ENCODE measurements around the gene SGSM2.
A peak's percentile ranks its signal among the peaks of the same experiment; 100 is the strongest.

Gene SGSM2

GRCh38 chr17:2336215-2336851 lies 968 bp upstream of the SGSM2 start, which contains the start of gene TSR1:
Gene TSR1 (minus strand): TSS chr17:2336457. CDS start chr17:2336427, 30 bp downstream.
- no peak for DNase-seq

GRCh38 chr17:2337544-2338314 lies 428 bp downstream of the SGSM2 start:
- DNase-seq, result no peak

GRCh38 chr17:2338315-2338657 lies 985 bp downstream of the SGSM2 start:
- DNase-seq, result no peak

DNA sequence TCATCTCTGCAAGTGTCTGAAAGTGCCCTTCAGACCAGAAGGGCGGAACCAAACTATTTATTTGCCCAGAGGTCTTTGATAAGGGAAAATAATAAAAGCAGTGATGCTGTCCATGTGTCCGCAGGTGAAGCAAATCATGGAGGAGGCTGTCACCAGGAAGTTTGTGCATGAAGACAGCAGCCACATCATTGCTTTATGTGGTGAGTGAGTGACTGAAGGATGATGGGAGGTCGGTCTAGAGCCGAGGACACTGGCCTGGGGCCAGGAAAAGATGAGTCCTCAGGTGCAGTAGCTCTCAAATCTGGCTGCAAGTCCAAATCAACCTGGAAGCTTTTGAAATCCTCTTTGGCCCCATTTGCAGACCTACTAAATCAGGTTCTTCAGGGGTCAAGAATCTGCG lies 6.1 kb downstream of the SGSM2 start:
- DNase-seq, result no peak

DNA sequence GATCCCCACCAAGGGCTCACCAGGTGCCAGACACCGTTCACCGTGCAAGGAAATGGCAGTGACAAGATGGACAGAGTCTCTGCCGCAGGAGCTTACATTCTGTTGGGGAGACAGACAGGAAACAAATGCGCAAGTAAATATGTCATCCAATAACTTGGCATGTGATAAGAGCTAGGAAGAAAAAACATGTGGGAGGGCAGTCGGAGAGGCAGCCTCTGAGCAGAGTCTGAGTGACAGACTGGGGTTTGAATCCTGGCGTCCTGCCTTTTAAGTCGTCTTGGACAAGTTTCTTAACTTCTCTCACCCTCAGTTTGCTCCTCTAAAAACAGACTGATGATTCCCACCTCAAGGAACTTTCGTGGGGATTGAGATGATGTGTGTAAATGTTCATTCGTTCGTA lies 7.2 kb downstream of the SGSM2 start:
- no peak for DNase-seq

DNA sequence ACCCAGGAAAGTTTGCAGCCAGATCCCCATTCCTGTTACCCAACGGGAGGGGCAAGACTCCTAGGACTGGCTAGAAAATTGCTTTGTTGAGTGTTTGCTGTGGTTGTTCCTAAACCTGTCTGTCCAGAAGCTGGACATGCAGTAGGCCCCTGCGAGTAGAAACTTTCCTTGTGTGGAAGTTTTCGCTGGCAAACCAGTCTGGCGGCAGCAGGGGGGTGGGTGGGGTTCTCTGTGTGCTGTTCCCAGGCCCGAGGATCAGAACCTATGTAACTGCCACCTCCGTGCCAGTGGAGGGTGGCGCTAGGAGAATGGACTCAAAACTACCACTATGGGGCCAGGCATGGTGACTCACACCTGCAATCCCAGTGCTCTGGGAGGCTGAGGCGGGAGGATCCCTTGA lies 9.2 kb downstream of the SGSM2 start:
- DNase-seq, result no peak

DNA sequence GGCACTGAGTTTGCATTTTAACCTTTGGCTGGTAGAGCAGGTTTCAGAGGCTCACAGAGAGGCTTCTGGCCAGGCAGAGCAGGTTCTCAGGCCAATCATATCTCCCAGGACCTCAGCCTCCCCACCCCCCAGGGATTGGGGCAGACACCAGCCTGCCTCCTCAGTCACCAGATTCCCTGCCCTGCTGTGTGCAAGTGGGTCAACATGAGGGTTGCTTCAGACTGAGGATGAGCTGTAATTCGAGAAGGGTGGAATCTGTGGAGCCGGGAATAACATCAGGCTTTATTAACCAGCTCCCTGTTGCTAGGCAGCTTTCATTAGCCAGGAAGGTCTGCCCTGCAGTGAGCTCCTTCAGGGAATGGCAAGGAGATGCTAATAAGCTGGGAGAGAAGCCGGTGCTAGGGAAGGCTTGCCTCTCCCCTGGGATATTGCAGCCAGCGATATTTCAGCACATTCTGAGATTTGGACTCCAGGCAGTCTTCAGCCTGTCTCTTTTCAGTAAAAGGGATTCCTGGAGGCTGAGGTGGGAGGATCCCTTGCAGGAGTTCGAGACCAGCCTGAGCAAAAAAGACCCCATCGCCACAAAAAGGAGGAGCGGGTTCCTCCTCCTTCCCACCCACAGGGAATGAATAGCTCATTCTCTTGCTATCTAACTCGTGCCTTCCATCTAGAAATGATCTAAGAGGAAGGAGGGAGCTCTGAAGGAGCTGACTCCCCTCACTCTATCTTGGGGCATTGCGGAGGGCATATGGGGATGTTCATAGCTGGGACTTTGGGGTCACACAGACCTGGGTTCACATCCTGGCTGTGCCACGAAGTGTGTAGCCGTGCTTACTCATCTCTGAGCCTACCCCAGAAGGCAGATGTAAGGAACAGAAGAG lies 10.7 kb downstream of the SGSM2 start:
- peak; percentile 21 for DNase-seq

- DNase-seq, result no peak
Measured at GRCh38 chr17:2351269-2351668, 14.0 kb downstream of the SGSM2 start.

- DNase-seq, result no peak
Measured at GRCh38 chr17:2354311-2354710, 17.0 kb downstream of the SGSM2 start.

DNA sequence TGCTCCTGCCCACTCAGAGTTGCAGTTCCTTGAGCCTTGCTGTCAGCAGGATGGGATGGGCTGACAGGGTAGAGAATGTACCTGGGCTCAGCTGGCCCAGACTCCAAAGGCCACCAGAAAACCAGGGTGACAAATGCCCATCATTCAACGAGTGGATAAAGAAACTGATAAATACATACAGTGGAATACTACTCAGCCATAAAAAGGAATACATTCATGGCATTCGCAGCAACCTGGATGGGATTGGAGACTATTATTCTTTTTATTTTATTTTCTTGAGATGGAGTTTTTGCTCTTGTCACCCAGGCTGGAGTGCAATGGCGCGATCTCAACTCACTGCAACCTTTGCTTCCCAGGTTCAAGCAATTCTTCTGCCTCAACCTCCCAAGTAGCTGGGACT lies 19.9 kb downstream of the SGSM2 start:
- DNase-seq, result no peak

DNA sequence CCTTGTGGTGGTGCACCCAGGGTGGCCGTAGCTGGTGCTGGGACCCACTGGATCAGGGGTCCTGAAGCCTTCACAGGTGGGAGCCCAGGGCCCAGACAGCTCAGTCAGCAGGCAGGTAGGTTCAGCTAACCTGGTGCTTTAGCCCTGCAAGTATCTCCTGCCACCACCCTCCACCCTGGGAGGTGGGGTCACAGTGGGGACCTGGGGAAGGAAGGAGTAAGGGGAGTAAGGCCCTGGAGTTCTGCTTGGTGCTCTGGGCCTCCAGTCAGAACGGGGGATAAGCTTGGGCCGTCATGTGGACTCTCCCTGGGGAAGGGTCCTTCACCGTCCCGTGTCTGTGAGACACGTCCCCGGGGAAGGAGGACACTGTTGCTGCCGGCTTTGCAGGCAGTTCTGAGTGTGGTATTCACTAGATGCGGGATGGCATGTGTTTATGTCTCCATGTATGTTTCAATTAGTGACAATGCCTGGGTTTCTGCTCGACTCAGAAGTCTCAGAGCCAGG lies 20.7 kb downstream of the SGSM2 start:
- DNase-seq, result no peak

GRCh38 chr17:2361010-2361760 lies 23.9 kb downstream of the SGSM2 start:
- no peak for DNase-seq

DNA sequence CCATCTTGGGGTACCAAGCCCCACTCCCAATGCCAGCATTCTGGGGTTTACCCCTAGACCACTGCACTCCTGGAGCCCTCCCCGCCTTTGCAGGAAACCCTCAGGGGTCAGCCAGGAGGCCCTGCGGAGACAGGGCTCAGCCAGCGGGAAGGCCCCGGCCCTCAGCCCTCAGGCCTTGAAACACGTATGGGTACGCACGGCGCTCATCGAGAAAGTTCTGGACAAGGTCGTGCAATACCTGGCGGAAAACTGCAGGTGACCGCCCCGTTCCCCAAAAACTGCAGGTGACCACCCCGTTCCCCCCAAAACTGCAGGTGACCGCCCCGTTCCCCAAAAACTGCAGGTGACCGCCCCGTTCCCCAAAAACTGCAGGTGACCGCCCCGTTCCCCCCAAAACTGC lies 24.7 kb downstream of the SGSM2 start:
- no peak for DNase-seq

DNA sequence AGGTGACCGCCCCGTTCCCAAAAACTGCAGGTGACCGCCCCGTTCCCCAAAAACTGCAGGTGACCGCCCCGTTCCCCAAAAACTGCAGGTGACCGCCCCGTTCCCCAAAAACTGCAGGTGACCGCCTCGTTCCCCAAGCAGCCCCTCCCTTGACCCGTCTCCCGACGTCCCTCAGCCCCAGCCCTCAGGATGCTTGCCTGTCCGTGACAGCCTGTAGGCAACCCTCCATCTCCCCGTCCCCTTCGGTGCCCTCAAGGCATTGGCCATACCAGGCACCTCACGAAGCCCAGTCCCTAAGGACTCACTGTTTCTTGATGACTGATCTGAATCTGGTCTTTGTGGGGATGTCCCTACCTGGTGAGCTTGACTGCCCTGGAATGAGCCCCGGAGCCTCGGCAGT lies 25.1 kb downstream of the SGSM2 start:
- DNase-seq, result no peak

DNA sequence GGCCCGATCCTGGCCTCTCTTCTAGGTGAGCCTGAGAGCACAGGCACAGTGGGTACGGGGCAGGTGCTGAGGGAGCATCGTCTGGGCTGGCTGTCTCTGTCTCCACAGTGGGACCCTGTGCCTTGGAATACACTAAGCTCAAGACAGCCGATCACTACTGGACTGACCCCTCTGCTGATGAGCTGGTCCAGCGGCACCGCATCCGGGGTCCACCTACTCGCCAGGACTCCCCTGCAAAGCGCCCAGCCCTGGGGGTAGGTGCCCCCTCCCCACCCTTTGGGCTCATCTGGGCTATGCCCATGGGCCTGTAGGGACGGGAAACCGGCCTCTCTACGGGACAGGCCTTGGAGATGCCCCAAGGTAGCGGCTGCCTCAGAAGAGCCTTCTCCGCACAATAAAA lies 25.6 kb downstream of the SGSM2 start:
- no peak for DNase-seq

- no peak for DNase-seq
Measured at GRCh38 chr17:2363318-2363717, 26.0 kb downstream of the SGSM2 start.

- no peak for DNase-seq
Measured at GRCh38 chr17:2363851-2364762, 26.8 kb downstream of the SGSM2 start.

DNA sequence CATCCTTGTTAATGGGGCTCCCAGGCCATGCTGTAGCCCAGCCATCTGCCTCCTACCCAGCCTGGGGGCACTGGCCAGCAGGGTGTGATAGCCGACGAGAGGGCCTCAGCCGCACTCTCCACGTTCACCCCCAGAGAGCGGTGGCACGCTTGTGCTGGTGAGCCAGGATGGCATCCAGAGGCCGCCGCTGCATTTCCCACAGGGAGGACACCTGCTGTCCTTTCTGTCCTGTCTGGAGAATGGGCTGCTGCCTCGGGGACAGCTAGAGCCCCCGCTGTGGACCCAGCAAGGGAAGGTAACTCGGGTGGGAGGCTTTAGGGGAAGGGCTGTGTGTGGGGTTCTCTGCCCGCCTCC lies 27.4 kb downstream of the SGSM2 start:
- DNase-seq, result no peak

DNA sequence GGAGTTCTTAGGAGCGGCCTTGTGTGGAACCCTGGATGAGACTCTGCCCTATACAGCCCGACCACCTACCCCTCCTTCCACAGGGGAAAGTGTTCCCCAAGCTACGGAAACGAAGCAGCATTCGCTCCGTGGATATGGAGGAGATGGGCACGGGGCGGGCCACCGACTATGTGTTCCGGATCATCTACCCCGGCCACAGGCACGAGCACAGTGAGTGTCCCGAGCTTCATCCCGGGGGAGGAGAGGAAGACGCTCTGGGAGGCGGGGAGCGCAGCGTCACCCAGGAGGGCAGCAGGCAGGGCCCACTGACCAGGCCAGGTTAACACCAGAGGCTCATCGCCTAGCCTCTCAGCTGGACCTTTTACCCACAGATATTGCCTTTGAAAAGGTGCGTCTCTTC lies 27.8 kb downstream of the SGSM2 start:
- DNase-seq, result no peak

GRCh38 chr17:2366747-2367494 lies 29.6 kb downstream of the SGSM2 start:
- no peak for DNase-seq

DNA sequence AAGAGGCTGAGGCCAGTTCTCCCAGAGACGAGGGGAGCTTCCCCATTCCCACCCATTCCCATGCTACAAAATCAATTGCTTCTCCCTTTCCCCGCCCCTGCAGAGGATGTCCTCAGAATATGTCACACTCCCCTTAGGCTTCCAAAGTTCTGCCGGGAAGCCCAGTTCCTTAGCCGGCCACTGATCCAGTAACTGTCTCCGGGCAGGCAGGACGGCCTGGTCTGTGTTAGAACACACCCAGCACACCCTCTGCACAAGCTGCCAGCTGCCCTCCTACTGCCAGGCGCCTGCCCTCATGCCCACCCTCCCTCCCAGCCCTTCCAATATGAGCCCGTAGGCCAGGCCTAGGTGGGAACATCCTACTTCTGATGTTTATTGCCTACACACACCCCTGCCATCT lies 31.1 kb downstream of the SGSM2 start:
- no peak for DNase-seq

Data from NCI-H1417 treated with DMSO at 0.1 percent for 48 hours (cell line).